Activated CD4-positive, alpha-beta memory T cell treated with anti-CD3 and anti-CD28 coated beads, Interleukin-2, amount 10 ng/mL, durations not matched to agents 7 days and 5 days (primary cell): ENCODE measurements around the gene ZBED2. TPM values are rescaled to one million over a fixed set of nuclear protein-coding genes. Genes with fewer than 3 reads are reported as not detected.

ENCODE experiments used
- CTCF ChIA-PET: fragments of 350-600 bp; sonication (Branson Sonifier 250); formaldehyde crosslinking; loops from one replicate; lab custom pipeline; 2021; ENCODE audit warnings: antibody characterized with exemption, inconsistent platforms; lab: Charles Lee
- POLR2A ChIA-PET: fragments of 350-600 bp; sonication (Branson Sonifier 250); formaldehyde crosslinking; loops from one replicate; lab custom pipeline; 2021; ENCODE audit warnings: antibody characterized with exemption; lab: Charles Lee
- DNase-seq: peaks from one replicate; pipeline ENCODE4 v3.0.0-alpha.2; 2020
- H3K27ac Mint-ChIP-seq: one replicate; pipeline ENCODE4 v1.8.0; 2021; ENCODE audit warnings: mild to moderate bottlenecking, mixed read lengths
- H3K27me3 Mint-ChIP-seq: one replicate; pipeline ENCODE4 v1.8.0; 2021; ENCODE audit warnings: mixed read lengths
- H3K36me3 Mint-ChIP-seq: one replicate; pipeline ENCODE4 v1.8.0; 2021; ENCODE audit warnings: low read depth, mixed read lengths
- H3K4me1 Mint-ChIP-seq: one replicate; pipeline ENCODE4 v1.8.0; 2021; ENCODE audit warnings: mixed read lengths
- H3K4me3 Mint-ChIP-seq: one replicate; pipeline ENCODE4 v1.8.0; 2021; ENCODE audit warnings: mild to moderate bottlenecking, mixed read lengths
- H3K9me3 Mint-ChIP-seq: one replicate; pipeline ENCODE4 v1.8.0; 2021; ENCODE audit warnings: mixed read lengths
- total RNA-seq, 2 experiments: library from RNA; stranded (reverse); gene quantifications; one replicate each; pipeline ENCODE4 v1.2.3, GENCODE V29; 2021

ZBED2 gene
- total RNA-seq, 2 experiments from 2014 or later: 36.6 to 38.7 TPM

- Mint-ChIP-seq H3K9me3 (no peaks in the 10 kb centered on the region), H3K27me3 (no peaks in the 10 kb centered on the region), H3K4me3 (no peak overlapping the region), H3K36me3 (peaks cover 81% of the 10 kb centered on the region), H3K27ac (peak overlapping the region; percentile 87), H3K4me1 (peaks cover 65% of the 10 kb centered on the region)
- ChIA-PET CTCF (interaction anchor here (0.6 to 3.4 kb wide), 26 partner anchors 8 to 542 kb away, joined by 3 to 35 read pairs (median 6); partner anchors contain the start of genes ABHD10 and ZBED2), POLR2A (interaction anchor here (0.5 to 5.9 kb wide), 17 partner anchors 9 to 362 kb away, joined by 3 to 75 read pairs (median 5); partner anchors contain the start of genes ABHD10, CD96 and ZBED2)
- peak; percentile 73 for DNase-seq
These were observed 21.4 kb upstream of the ZBED2 start for GRCh38 chr3:111616417-111617105.

GRCh38 chr3:111615880-111616279 is 20.7 kb upstream of the ZBED2 start:
- CTCF ChIA-PET: interaction anchor here (0.6 to 3.4 kb wide), 25 partner anchors 9 to 542 kb away, joined by 3 to 35 read pairs (median 6); partner anchors contain the start of genes ABHD10 and ZBED2
- POLR2A ChIA-PET: interaction anchor here (0.8 to 5.9 kb wide), 15 partner anchors 8 to 363 kb away, joined by 3 to 75 read pairs (median 5); partner anchors contain the start of genes ABHD10, CD96 and ZBED2
- peaks cover 82% of the 10 kb centered on the region for H3K36me3 Mint-ChIP-seq
- peaks cover 72% of the 10 kb centered on the region for H3K4me1 Mint-ChIP-seq
- no peaks in the 10 kb centered on the region for H3K27me3 Mint-ChIP-seq
- H3K9me3 Mint-ChIP-seq: no peaks in the 10 kb centered on the region
- H3K4me3 Mint-ChIP-seq: no peak overlapping the region
- DNase-seq: no peak
- H3K27ac Mint-ChIP-seq: peak overlapping the region; percentile 87

- no peak overlapping the region for H3K4me3 Mint-ChIP-seq
- peak overlapping the region; percentile 63 for H3K27ac Mint-ChIP-seq
- DNase-seq: no peak
- CTCF ChIA-PET: interaction anchor here (0.9 to 1.3 kb wide), 3 partner anchors 11 to 78 kb away, joined by 3 read pairs; no protein-coding TSS in a partner anchor
- H3K36me3 Mint-ChIP-seq: peaks cover 89% of the 10 kb centered on the region
- POLR2A ChIA-PET: no interaction called here
- H3K4me1 Mint-ChIP-seq: peaks cover 95% of the 10 kb centered on the region
- H3K27me3 Mint-ChIP-seq: no peaks in the 10 kb centered on the region
- H3K9me3 Mint-ChIP-seq: peaks cover 4% of the 10 kb centered on the region
These were observed 18.1 kb upstream of the ZBED2 start for GRCh38 chr3:111613294-111613693.

GRCh38 chr3:111610612-111611054 is 15.5 kb upstream of the ZBED2 start:
- CTCF ChIA-PET: interaction anchor here (1.1 to 2.2 kb wide), 5 partner anchors 16 to 81 kb away, joined by 3 to 7 read pairs (median 6); partner anchors contain the start of gene ZBED2
- peaks cover 95% of the 10 kb centered on the region for H3K4me1 Mint-ChIP-seq
- H3K27me3 Mint-ChIP-seq: no peaks in the 10 kb centered on the region
- POLR2A ChIA-PET: interaction anchor here (0.8 to 2.4 kb wide), 12 partner anchors 9 to 369 kb away, joined by 3 to 45 read pairs (median 6); partner anchors contain the start of genes CD96 and ZBED2
- peaks cover 4% of the 10 kb centered on the region for H3K9me3 Mint-ChIP-seq
- H3K4me3 Mint-ChIP-seq: peak overlapping the region; percentile 45
- peaks cover 90% of the 10 kb centered on the region for H3K36me3 Mint-ChIP-seq
- H3K27ac Mint-ChIP-seq: peak overlapping the region; percentile 95
- DNase-seq: no peak

- DNase-seq: peak; percentile 45
- Mint-ChIP-seq H3K4me3 (peak overlapping the region; percentile 45), H3K27me3 (no peaks in the 10 kb centered on the region), H3K9me3 (peaks cover 4% of the 10 kb centered on the region), H3K27ac (peak overlapping the region; percentile 95), H3K36me3 (peaks cover 90% of the 10 kb centered on the region), H3K4me1 (peaks cover 95% of the 10 kb centered on the region)
- ChIA-PET CTCF (interaction anchor here (1.1 to 2.2 kb wide), 5 partner anchors 15 to 81 kb away, joined by 3 to 7 read pairs (median 6); partner anchors contain the start of gene ZBED2), POLR2A (interaction anchor here (0.8 to 2.4 kb wide), 12 partner anchors 8 to 369 kb away, joined by 3 to 45 read pairs (median 6); partner anchors contain the start of genes CD96 and ZBED2)
These were observed 15.0 kb upstream of the ZBED2 start for GRCh38 chr3:111610189-111610588.

GRCh38 chr3:111609700-111610099 is 14.6 kb upstream of the ZBED2 start:
- Mint-ChIP-seq H3K27ac (peak overlapping the region; percentile 95), H3K36me3 (peaks cover 90% of the 10 kb centered on the region), H3K4me3 (no peak overlapping the region), H3K9me3 (peaks cover 4% of the 10 kb centered on the region), H3K27me3 (no peaks in the 10 kb centered on the region), H3K4me1 (peaks cover 95% of the 10 kb centered on the region)
- ChIA-PET CTCF (interaction anchor here (1.1 to 2.2 kb wide), 5 partner anchors 15 to 81 kb away, joined by 3 to 7 read pairs (median 6); partner anchors contain the start of gene ZBED2), POLR2A (interaction anchor here (1.0 to 2.4 kb wide), 9 partner anchors 8 to 370 kb away, joined by 3 to 45 read pairs (median 9); partner anchors contain the start of genes CD96 and ZBED2)
- DNase-seq: no peak

- Mint-ChIP-seq H3K4me3 (no peak overlapping the region), H3K9me3 (peaks cover 4% of the 10 kb centered on the region), H3K27ac (peak overlapping the region; percentile 75), H3K27me3 (no peaks in the 10 kb centered on the region), H3K4me1 (peaks cover 95% of the 10 kb centered on the region), H3K36me3 (peaks cover 90% of the 10 kb centered on the region)
- no peak for DNase-seq
- CTCF ChIA-PET: interaction anchor here (1.2 kb wide), 1 partner anchor 61 kb away, joined by 3 read pairs; no protein-coding TSS in a partner anchor
- POLR2A ChIA-PET: interaction anchor here (0.7 to 2.8 kb wide), 5 partner anchors 8 to 62 kb away, joined by 3 to 17 read pairs (median 11); partner anchors contain the start of gene ZBED2
These were observed 13.2 kb upstream of the ZBED2 start for GRCh38 chr3:111608383-111608782.

GRCh38 chr3:111607240-111607920 is 12.2 kb upstream of the ZBED2 start:
- Mint-ChIP-seq H3K27ac (peak overlapping the region; percentile 75), H3K27me3 (no peaks in the 10 kb centered on the region), H3K36me3 (peaks cover 90% of the 10 kb centered on the region), H3K4me3 (no peak overlapping the region), H3K9me3 (peaks cover 4% of the 10 kb centered on the region), H3K4me1 (peaks cover 95% of the 10 kb centered on the region)
- ChIA-PET CTCF (interaction anchor here (0.8 to 1.2 kb wide), 3 partner anchors 9 to 62 kb away, joined by 3 to 7 read pairs (median 3); no protein-coding TSS in a partner anchor), POLR2A (interaction anchor here (0.9 to 2.8 kb wide), 7 partner anchors 8 to 64 kb away, joined by 3 to 17 read pairs (median 8); partner anchors contain the start of gene ZBED2)
- DNase-seq: no peak

GRCh38 chr3:111605493-111605892 is 10.3 kb upstream of the ZBED2 start:
- peaks cover 88% of the 10 kb centered on the region for H3K4me1 Mint-ChIP-seq
- no peak for DNase-seq
- H3K4me3 Mint-ChIP-seq: no peak overlapping the region
- H3K9me3 Mint-ChIP-seq: peaks cover 4% of the 10 kb centered on the region
- peaks cover 82% of the 10 kb centered on the region for H3K36me3 Mint-ChIP-seq
- ChIA-PET CTCF (interaction anchor here (2.1 kb wide), 1 partner anchor 11 kb away, joined by 9 read pairs; no protein-coding TSS in a partner anchor), POLR2A (interaction anchor here (3.0 to 3.9 kb wide), 2 partner anchors 10 to 11 kb away, joined by 22 read pairs; partner anchors contain the start of gene ZBED2)
- peak overlapping the region; percentile 86 for H3K27ac Mint-ChIP-seq
- H3K27me3 Mint-ChIP-seq: no peaks in the 10 kb centered on the region

GRCh38 chr3:111605018-111605417 is 9.9 kb upstream of the ZBED2 start:
- peaks cover 4% of the 10 kb centered on the region for H3K9me3 Mint-ChIP-seq

GRCh38 chr3:111604119-111604518 is 9.0 kb upstream of the ZBED2 start:
- Mint-ChIP-seq H3K27ac (peak overlapping the region; percentile 86), H3K9me3 (peaks cover 4% of the 10 kb centered on the region), H3K4me1 (peaks cover 83% of the 10 kb centered on the region), H3K4me3 (no peak overlapping the region), H3K27me3 (no peaks in the 10 kb centered on the region), H3K36me3 (peaks cover 88% of the 10 kb centered on the region)
- no peak for DNase-seq
- ChIA-PET POLR2A (interaction anchor here (0.9 to 3.9 kb wide), 6 partner anchors 9 to 375 kb away, joined by 3 to 22 read pairs (median 4); partner anchors contain the start of gene ZBED2), CTCF (interaction anchor here (1.5 to 2.1 kb wide), 2 partner anchors 12 to 26 kb away, joined by 4 to 9 read pairs; no protein-coding TSS in a partner anchor)

More at GRCh38 chr3:111605018-111605417, 9.9 kb upstream of the ZBED2 start:
- peaks cover 83% of the 10 kb centered on the region for H3K36me3 Mint-ChIP-seq
- POLR2A ChIA-PET: interaction anchor here (0.9 to 3.9 kb wide), 3 partner anchors 10 to 58 kb away, joined by 4 to 22 read pairs (median 22); partner anchors contain the start of gene ZBED2
- CTCF ChIA-PET: interaction anchor here (1.5 to 2.1 kb wide), 2 partner anchors 11 to 27 kb away, joined by 4 to 9 read pairs; no protein-coding TSS in a partner anchor
- H3K27ac Mint-ChIP-seq: peak overlapping the region; percentile 86
- no peak overlapping the region for H3K4me3 Mint-ChIP-seq
- H3K4me1 Mint-ChIP-seq: peaks cover 87% of the 10 kb centered on the region
- no peak for DNase-seq
- H3K27me3 Mint-ChIP-seq: no peaks in the 10 kb centered on the region
